ENCODE data around the gene BTG1. TPM values are rescaled to one million over a fixed set of nuclear protein-coding genes. Genes with fewer than 3 reads are reported as not detected.

Gene BTG1
- total RNA-seq, 1 donor, result 539 TPM

- peaks cover 21% of the 10 kb centered on the region for H3K4me1 ChIP-seq (ENCODE audit: insufficient read depth, low read length)
Observed at GRCh38 chr12:92164712-92165111, 19.1 kb upstream of the BTG1 start.

DNA sequence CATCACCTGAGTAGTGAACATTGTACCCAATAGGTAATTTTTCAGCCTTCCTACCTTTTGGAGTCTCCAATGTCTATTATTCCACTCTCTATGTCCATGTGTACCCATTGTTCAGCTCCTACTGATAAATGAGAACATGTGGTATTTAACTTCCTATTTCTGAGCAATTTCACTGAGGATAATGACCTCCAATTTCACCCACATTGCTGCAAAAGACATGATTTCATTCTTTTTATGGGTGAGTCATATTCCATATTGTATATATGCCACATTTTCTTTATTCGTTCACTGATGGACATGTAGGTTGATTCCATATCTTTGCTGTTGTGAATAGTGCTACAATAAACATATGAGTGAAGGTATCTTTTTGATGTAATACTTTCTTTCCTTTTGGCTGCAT is 16.4 kb upstream of the BTG1 start:
- H3K4me3 ChIP-seq (ENCODE audit: low read length), result no peak overlapping the region
- H3K9me3 ChIP-seq (ENCODE audit: low read depth, low read length), result no peaks in the 10 kb centered on the region
- H3K4me1 ChIP-seq (ENCODE audit: insufficient read depth, low read length), result peaks cover 42% of the 10 kb centered on the region
- H3K27me3 ChIP-seq (ENCODE audit: insufficient read depth, low read length), result no peaks in the 10 kb centered on the region

More at GRCh38 chr12:92164712-92165111, 19.1 kb upstream of the BTG1 start:
- no peaks in the 10 kb centered on the region for H3K27me3 ChIP-seq (ENCODE audit: insufficient read depth, low read length)
- H3K4me3 ChIP-seq (ENCODE audit: low read length), result no peak overlapping the region
- no peaks in the 10 kb centered on the region for H3K9me3 ChIP-seq (ENCODE audit: low read depth, low read length)

- H3K9me3 ChIP-seq (ENCODE audit: low read depth, low read length), result no peaks in the 10 kb centered on the region
- H3K4me1 ChIP-seq (ENCODE audit: insufficient read depth, low read length), result peaks cover 55% of the 10 kb centered on the region
- no peaks in the 10 kb centered on the region for H3K27me3 ChIP-seq (ENCODE audit: insufficient read depth, low read length)
- H3K4me3 ChIP-seq (ENCODE audit: low read length), result no peak overlapping the region
Observed at GRCh38 chr12:92158796-92159439, 13.3 kb upstream of the BTG1 start.

DNA sequence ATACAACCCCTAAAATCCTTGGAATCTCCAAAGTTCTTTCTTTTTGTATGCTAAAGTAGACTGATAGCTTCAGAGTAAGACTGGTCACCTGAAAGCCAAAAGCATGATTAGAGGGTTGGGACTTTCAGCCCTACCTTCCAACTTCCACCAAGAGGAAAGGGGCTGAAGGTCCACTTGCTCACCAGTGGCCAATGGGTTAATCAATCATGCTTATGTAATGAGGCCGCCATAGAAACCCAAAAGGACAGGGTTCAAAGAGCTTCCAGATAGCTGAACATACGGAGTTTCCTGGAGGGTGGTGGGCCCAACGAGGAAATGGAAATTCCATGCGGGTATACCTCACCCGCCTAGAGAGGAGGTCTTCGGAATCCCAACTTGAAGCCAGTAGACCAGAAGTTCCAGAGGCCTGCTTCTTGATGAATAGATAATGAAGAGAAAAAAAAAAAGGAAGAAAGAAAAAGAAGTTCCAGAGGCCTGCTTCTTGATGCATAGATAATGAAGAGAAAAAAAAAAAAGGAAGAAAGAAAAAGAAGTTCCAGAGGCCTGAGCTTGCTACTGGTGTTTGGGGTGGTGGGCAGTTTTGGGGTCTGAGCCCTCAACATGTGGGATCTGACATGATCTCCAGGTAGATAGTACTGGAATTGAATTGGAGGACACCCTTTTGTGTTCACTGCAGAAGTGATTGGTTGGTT is 11.2 kb upstream of the BTG1 start:
- Histone ChIP-seq H3K4me1 (ENCODE audit: insufficient read depth, low read length) (peaks cover 51% of the 10 kb centered on the region), H3K27me3 (ENCODE audit: insufficient read depth, low read length) (no peaks in the 10 kb centered on the region), H3K9me3 (ENCODE audit: low read depth, low read length) (no peaks in the 10 kb centered on the region), H3K4me3 (ENCODE audit: low read length) (peak overlapping the region; percentile 2)

DNA sequence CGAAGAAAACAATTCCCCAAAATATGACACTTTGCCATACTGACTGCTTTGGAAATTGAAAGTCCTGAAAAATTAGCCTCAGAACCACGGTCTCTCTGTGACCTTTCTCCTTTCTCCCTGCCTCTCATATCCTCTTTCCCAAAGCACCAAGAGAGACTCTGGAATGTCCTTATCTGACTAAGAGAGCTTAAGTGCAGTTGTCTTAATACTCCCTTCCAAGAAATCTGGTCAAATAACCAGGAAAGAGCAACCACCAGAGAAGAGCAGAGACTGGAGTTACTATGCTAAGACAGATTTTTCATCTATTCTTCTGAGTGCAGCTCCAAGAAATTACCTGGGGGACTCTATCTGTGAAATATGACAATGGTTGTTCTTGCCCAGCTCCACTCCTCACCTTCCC is 10.5 kb upstream of the BTG1 start:
- no peaks in the 10 kb centered on the region for H3K27me3 ChIP-seq (ENCODE audit: insufficient read depth, low read length)
- H3K4me1 ChIP-seq (ENCODE audit: insufficient read depth, low read length), result peaks cover 45% of the 10 kb centered on the region
- peak overlapping the region; percentile 2 for H3K4me3 ChIP-seq (ENCODE audit: low read length)
- H3K9me3 ChIP-seq (ENCODE audit: low read depth, low read length), result no peaks in the 10 kb centered on the region

DNA sequence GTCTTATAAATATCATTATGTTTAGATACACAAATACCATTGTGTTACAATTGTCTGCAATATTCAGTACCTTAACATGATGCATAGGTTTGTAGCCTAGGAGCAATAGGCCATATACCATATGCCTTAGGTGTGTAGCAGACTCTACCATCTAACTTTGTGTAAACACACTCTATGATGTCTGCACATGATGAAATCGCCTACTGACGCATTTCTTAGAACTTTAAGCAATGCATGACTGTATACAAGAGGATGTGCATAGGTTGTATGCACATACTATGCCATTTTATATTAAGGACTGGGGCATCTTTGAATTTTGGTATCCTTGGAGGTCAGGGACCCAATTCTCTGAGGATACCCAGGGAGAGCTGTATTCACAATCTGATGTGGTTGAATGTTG is 10.1 kb upstream of the BTG1 start:
- no peaks in the 10 kb centered on the region for H3K27me3 ChIP-seq (ENCODE audit: insufficient read depth, low read length)
- H3K4me3 ChIP-seq (ENCODE audit: low read length), result no peak overlapping the region
- H3K4me1 ChIP-seq (ENCODE audit: insufficient read depth, low read length), result peaks cover 41% of the 10 kb centered on the region
- H3K9me3 ChIP-seq (ENCODE audit: low read depth, low read length), result no peaks in the 10 kb centered on the region

DNA sequence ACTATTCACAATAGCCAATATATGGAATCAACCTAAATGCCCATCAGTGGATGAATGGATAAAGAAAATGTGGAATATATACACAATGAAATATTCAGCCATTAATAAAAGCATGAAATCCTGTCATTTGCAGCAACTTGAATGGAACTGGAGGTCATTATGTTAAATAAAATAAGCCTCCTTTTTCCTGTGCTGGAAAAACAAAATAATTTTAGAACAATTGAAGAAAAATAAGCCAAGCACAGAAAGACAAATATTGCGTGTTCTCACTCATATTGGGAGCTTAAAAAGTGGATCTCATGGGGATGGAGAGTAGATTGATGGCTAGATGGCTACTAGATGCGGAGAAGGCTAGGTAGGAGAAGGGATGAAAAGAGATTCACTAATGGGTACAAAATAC is 6.3 kb upstream of the BTG1 start:
- Histone ChIP-seq H3K4me1 (ENCODE audit: insufficient read depth, low read length) (peaks cover 36% of the 10 kb centered on the region), H3K27me3 (ENCODE audit: insufficient read depth, low read length) (no peaks in the 10 kb centered on the region), H3K4me3 (ENCODE audit: low read length) (no peak overlapping the region)

DNA sequence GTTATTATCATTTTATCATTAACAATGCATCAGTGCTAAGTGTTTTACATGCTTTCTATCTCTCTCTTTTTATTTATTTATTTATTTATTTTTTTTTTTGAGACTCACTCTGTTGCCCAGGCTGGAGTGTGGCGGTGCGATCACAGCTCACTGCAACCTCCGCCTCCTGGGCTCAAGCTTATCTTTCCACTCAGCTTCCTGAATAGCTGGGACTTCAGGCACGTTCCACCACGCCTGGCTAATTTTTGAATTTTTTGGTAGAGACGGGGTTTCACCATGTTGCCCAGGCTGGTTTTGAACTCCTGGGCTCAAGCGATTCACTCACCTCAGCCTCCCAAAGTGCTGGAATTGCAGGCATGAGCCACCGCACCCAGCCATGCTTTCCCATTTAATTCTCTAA is 3.9 kb upstream of the BTG1 start:
- H3K4me1 ChIP-seq (ENCODE audit: insufficient read depth, low read length), result peaks cover 26% of the 10 kb centered on the region
- H3K27me3 ChIP-seq (ENCODE audit: insufficient read depth, low read length), result no peaks in the 10 kb centered on the region
- H3K9me3 ChIP-seq (ENCODE audit: low read depth, low read length), result no peaks in the 10 kb centered on the region
- no peak overlapping the region for H3K4me3 ChIP-seq (ENCODE audit: low read length)

More for the DNA sequence above, 6.3 kb upstream of the BTG1 start:
- H3K9me3 ChIP-seq (ENCODE audit: low read depth, low read length), result no peaks in the 10 kb centered on the region

- Histone ChIP-seq H3K27me3 (ENCODE audit: insufficient read depth, low read length) (no peaks in the 10 kb centered on the region), H3K4me3 (ENCODE audit: low read length) (peak overlapping the region; percentile 96), H3K9me3 (ENCODE audit: low read depth, low read length) (no peaks in the 10 kb centered on the region), H3K4me1 (ENCODE audit: insufficient read depth, low read length) (peaks cover 26% of the 10 kb centered on the region)
Observed at GRCh38 chr12:92147491-92147890, 1.8 kb upstream of the BTG1 start.

DNA sequence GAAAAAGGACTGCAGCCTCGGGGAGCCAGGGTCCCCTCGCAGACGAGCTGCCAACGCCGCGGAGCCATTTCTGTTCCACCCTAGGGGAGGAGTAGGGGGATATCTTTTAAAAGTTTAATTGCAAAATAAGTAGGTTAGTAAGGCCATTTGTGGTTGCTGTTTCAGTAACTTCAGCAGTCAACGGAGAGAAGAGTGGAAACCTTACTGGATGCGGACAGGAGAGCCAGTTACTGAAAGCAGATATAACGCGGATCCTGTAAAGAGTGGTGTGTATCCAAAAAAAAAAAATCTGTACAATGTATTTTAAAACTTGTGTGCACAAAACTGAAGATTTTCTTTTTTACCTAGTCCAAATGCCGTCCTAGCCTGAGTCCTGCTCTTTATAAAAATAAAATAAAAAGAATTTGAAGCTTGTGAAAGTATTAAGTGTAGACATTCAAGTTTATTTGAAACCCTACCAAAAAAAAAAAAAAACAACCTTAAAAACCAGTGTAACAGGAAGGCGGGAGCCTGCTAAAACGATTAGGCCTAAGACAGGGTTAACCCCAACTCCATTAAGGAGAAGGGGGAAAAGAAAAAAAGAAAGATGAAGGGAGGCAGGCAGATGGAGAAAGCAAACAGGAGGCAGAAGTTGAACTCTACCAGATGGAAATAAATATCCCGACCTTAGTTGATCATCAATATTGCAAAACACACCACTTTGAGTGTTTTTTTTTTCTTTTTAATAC is 1.0 kb upstream of the BTG1 start:
- no peaks in the 10 kb centered on the region for H3K27me3 ChIP-seq (ENCODE audit: insufficient read depth, low read length)
- peaks cover 26% of the 10 kb centered on the region for H3K4me1 ChIP-seq (ENCODE audit: insufficient read depth, low read length)

DNA sequence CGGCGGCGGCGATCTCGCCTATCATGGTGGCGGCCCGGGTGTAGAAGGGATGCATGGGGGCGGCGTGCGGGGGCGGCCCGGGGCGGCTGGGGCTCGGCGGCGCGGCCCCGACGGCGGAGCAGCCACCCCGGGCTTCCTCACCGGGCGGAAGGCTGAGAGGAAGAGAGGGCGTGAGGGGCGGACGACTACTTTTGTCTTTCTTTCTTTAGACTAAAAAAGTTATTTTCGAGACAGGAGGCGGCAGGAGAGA is 240 bp downstream of the BTG1 start:
- H3K4me3 ChIP-seq (ENCODE audit: low read length), result peak overlapping the region; percentile 96
- H3K9me3 ChIP-seq (ENCODE audit: low read depth, low read length), result no peaks in the 10 kb centered on the region
- no peaks in the 10 kb centered on the region for H3K27me3 ChIP-seq (ENCODE audit: insufficient read depth, low read length)
- peaks cover 26% of the 10 kb centered on the region for H3K4me1 ChIP-seq (ENCODE audit: insufficient read depth, low read length)

More for the DNA sequence above, 1.0 kb upstream of the BTG1 start:
- Histone ChIP-seq H3K9me3 (ENCODE audit: low read depth, low read length) (no peaks in the 10 kb centered on the region), H3K4me3 (ENCODE audit: low read length) (peak overlapping the region; percentile 96)

DNA sequence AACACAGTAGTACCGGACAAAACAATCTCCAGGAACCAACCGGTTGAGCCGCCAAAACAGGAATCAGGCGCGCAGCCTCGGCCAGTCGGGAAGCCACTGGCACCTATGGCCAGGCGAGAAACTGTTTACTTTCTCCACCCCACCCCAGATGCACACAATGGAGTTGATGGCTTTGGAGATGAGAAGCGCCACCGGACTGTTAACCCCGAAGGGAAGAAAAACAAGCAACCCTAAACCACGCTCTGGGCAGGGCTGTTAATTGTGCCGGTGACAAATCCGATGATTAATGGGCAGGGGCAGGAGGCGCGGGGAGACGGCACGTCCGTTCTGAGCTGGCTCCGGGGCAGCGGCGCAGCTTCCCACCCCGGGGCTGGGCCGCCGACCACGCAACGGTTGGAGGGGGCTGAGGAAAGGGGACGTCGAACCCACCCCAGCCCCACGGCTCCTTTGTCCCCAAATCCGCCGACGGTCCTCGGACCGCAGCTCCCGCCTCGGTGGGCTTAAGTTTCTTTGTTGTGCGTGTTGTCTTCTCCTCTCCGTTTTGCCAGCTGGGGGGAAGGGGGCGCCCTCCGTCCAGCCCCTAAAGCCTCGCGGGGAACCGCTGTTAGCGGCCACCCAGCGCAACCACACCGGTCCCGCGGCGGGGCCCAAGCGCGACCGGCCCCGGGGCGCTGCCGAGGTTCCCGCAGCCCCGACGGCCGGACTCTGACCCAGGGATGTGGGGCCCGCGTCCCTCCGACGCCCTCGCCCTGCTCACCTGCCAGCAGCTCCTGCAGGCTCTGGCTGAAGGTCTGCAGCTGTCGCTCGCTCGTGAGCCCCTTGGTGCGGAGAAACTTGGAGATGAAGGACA is 790 bp downstream of the BTG1 start:
- H3K27me3 ChIP-seq (ENCODE audit: insufficient read depth, low read length), result no peaks in the 10 kb centered on the region
- H3K4me3 ChIP-seq (ENCODE audit: low read length), result peak overlapping the region; percentile 96
- peaks cover 27% of the 10 kb centered on the region for H3K4me1 ChIP-seq (ENCODE audit: insufficient read depth, low read length)
- H3K9me3 ChIP-seq (ENCODE audit: low read depth, low read length), result no peaks in the 10 kb centered on the region

DNA sequence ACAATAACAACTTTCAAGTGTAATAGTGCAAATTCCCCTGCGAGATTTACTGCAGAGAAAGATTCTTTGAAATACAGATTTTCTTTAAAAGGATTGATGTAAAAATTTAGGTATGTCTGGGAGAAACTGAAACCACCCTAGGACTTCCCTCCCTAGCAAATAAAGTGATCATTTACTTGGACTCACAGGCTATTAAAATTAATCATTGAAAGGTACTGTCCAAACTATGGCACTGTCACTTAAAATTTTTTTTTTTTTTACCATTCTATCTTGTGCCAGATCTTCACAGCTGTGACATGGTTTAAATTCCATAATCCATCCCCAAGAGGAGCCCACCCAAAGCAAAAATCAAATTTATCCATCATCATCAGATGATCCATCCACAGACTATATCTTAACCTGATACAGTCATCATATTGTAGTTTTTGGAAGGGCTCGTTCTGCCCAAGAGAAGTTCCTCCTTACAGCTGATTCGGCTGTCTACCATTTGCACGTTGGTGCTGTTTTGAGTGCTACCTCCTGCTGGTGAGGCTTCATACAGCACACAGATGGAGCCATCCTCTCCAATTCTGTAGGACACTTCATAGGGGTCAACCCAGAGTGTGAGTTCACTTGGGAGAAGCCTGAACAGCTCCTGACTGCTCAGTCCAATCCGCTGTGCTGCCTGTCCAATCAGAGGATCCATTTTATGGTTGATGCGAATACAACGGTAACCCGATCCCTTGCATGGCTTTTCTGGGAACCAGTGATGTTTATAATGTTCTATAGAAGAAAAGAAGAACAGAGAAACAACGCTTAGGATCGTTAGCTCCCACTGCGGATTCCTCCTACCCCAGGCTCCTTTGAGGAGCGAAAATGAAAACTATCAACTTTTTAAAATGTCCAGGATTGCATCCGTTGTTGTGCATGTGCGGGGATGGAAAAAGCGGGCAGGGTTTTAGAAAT is 1.7 kb downstream of the BTG1 start:
- Histone ChIP-seq H3K4me1 (ENCODE audit: insufficient read depth, low read length) (peaks cover 25% of the 10 kb centered on the region), H3K9me3 (ENCODE audit: low read depth, low read length) (no peaks in the 10 kb centered on the region), H3K27me3 (ENCODE audit: insufficient read depth, low read length) (no peaks in the 10 kb centered on the region), H3K4me3 (ENCODE audit: low read length) (peak overlapping the region; percentile 96)

DNA sequence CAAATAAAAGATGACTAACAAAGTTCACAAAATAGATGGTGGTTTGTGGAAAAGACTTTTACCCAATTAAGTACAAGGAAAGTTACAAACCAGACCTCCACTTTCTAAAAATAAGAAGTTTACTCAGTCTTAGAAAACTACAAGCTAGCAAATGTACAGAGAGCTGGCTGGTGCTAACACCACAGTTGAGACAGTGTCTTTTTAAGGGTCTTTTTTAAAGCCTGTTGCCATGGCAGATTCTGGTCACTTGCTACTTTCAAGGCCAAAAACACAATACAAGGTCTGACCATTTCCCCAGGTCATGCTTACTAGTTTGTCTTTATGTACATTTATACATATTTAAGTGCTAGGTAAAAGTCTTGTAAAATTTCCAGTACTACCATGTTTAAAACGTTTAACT is 2.4 kb downstream of the BTG1 start:
- Histone ChIP-seq H3K4me1 (ENCODE audit: insufficient read depth, low read length) (peaks cover 24% of the 10 kb centered on the region), H3K4me3 (ENCODE audit: low read length) (peak overlapping the region; percentile 96), H3K27me3 (ENCODE audit: insufficient read depth, low read length) (no peaks in the 10 kb centered on the region), H3K9me3 (ENCODE audit: low read depth, low read length) (no peaks in the 10 kb centered on the region)

All from mononuclear cell (primary cell).